Activated CD4-positive, alpha-beta T cell treated with anti-CD3 and anti-CD28 coated beads for 36 hours (primary cell): ENCODE data around the gene CPEB4. TPM values are rescaled to one million over a fixed set of nuclear protein-coding genes. Genes with fewer than 3 reads are reported as not detected.

Experiments
- ATAC-seq: fragments of 200-7000 bp; cut with Tn5 transposase; one replicate; pipeline ENCODE4 v1.10.0; 2021; ENCODE audit warnings: mild to moderate bottlenecking, moderate library complexity
- CTCF ChIA-PET: fragments of 350-600 bp; sonication (Branson Sonifier 250); formaldehyde crosslinking; loops from one replicate; lab custom pipeline; 2021; ENCODE audit warnings: antibody characterized with exemption; lab: Charles Lee
- POLR2A ChIA-PET: fragments of 350-600 bp; sonication (Branson Sonifier 250); formaldehyde crosslinking; loops from one replicate; lab custom pipeline; 2021; ENCODE audit warnings: antibody characterized with exemption, inconsistent platforms; lab: Charles Lee
- DNase-seq: peaks from one replicate; pipeline ENCODE4 v3.0.0-alpha.2; 2020
- H3K27ac Mint-ChIP-seq: one replicate; pipeline ENCODE4 v1.8.0; 2021; ENCODE audit warnings: mixed read lengths
- H3K27me3 Mint-ChIP-seq: one replicate; pipeline ENCODE4 v1.8.0; 2021; ENCODE audit warnings: mixed read lengths
- H3K36me3 Mint-ChIP-seq: one replicate; pipeline ENCODE4 v1.8.0; 2021; ENCODE audit warnings: low read depth, mixed read lengths
- H3K4me1 Mint-ChIP-seq: one replicate; pipeline ENCODE4 v1.8.0; 2021; ENCODE audit warnings: mixed read lengths
- H3K4me3 Mint-ChIP-seq: one replicate; pipeline ENCODE4 v1.8.0; 2021; ENCODE audit warnings: mild to moderate bottlenecking, moderate library complexity, mixed read lengths
- H3K9me3 Mint-ChIP-seq: one replicate; pipeline ENCODE4 v1.8.0; 2021; ENCODE audit warnings: low read depth, mixed read lengths
- intact Hi-C, 2 experiments: fragments of 100-400 bp; cut with DNase I in 1 of 2; cut with micrococcal nuclease in 1 of 2; formaldehyde crosslinking; loops; one replicate each; pipeline versions ENCODE4 v1.14.2 to v1.15.1; 2022 to 2024; cut with DNase I, micrococcal nuclease
- total RNA-seq, 2 experiments: library from RNA; stranded (reverse); gene quantifications; one replicate each; pipeline ENCODE4 v1.2.3, GENCODE V29; 2021

CPEB4 gene
- total RNA-seq, 2 experiments from 2014 or later: 5.6 to 8.3 TPM

- H3K4me1 Mint-ChIP-seq: peaks cover 66% of the 10 kb centered on the region
- DNase-seq (peak; percentile 32), ATAC-seq (no peak)
- no peaks in the 10 kb centered on the region for H3K36me3 Mint-ChIP-seq
- POLR2A ChIA-PET: interaction anchor here (0.8 to 1.4 kb wide), 3 partner anchors 30 to 273 kb away, joined by 4 to 8 read pairs (median 4); no protein-coding TSS in a partner anchor
- intact Hi-C loops: loop anchor here (1.0 to 10.0 kb wide), 8 partner anchors 30 to 1586 kb away; partner anchors contain the start of genes BOD1 (in 2 of the 2), BNIP1 (in 1 of the 2), CREBRF (in 1 of the 2) and DUSP1 (in 1 of the 2)
- H3K4me3 Mint-ChIP-seq: peak overlapping the region; percentile 96
- CTCF ChIA-PET: interaction anchor here (0.9 to 1.3 kb wide), 5 partner anchors 27 to 273 kb away, joined by 3 to 7 read pairs (median 3); no protein-coding TSS in a partner anchor
- H3K9me3 Mint-ChIP-seq: peaks cover 2% of the 10 kb centered on the region
- no peaks in the 10 kb centered on the region for H3K27me3 Mint-ChIP-seq
- peak overlapping the region; percentile 98 for H3K27ac Mint-ChIP-seq
Observed at GRCh38 chr5:173888473-173889131, 453 bp downstream of the CPEB4 start.

GRCh38 chr5:173890195-173890991 lies 2.2 kb downstream of the CPEB4 start:
- no peaks in the 10 kb centered on the region for H3K27me3 Mint-ChIP-seq
- H3K4me1 Mint-ChIP-seq: peaks cover 61% of the 10 kb centered on the region
- ATAC-seq (no peak), DNase-seq (peak; percentile 26)
- peak overlapping the region; percentile 96 for H3K4me3 Mint-ChIP-seq
- CTCF ChIA-PET: interaction anchor here (0.7 to 2.4 kb wide), 7 partner anchors 11 to 275 kb away, joined by 3 to 10 read pairs (median 4); no protein-coding TSS in a partner anchor
- POLR2A ChIA-PET: interaction anchor here (0.9 kb wide), 1 partner anchor 15 kb away, joined by 3 read pairs; no protein-coding TSS in a partner anchor
- no peaks in the 10 kb centered on the region for H3K36me3 Mint-ChIP-seq
- intact Hi-C loops: no loop called here
- H3K27ac Mint-ChIP-seq: peak overlapping the region; percentile 14
- H3K9me3 Mint-ChIP-seq: no peaks in the 10 kb centered on the region

DNA sequence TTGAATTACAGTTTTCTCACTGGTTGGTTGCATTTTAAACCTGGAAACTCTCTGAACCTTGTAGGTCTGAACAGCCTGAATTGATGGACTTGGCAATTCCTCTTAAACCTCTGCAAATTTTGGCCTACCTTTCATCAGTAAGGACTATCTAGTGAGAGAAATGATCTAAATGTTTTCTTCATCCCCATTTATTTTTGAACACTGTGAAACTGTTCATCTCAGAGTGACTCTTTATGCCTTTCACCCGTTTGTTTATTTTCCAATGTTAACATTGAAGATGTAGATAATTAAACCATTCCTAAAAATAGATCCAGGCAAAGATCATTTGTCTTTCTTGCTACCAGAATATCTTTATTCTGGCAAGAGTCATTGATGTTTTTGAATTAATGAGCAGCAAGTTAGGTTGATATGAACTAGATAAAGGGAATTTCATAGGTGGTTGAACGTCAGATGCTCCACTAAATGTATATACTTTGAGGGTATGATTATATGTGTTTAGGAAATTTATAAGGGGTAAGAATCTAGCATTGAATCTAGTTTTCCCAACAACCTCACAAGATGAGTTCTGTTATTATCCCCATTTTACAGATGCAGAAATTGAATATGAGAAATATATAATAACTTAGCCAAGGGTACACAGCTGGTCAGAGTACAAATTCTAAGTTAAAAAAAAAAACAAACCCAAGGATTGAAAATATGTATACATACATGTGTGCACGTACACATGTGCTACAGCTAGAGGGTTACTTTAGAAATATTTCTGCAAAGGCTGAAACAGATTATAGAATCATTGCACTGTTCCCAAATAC lies 3.4 kb downstream of the CPEB4 start:
- intact Hi-C loops: no loop called here
- peak overlapping the region; percentile 33 for H3K4me3 Mint-ChIP-seq
- POLR2A ChIA-PET: no interaction called here
- no peaks in the 10 kb centered on the region for H3K9me3 Mint-ChIP-seq
- ATAC-seq (no peak), DNase-seq (no peak)
- H3K27me3 Mint-ChIP-seq: no peaks in the 10 kb centered on the region
- H3K4me1 Mint-ChIP-seq: peaks cover 54% of the 10 kb centered on the region
- H3K27ac Mint-ChIP-seq: no peak overlapping the region
- H3K36me3 Mint-ChIP-seq: no peaks in the 10 kb centered on the region
- CTCF ChIA-PET: interaction anchor here (0.7 to 2.4 kb wide), 5 partner anchors 10 to 273 kb away, joined by 3 to 10 read pairs (median 4); no protein-coding TSS in a partner anchor

GRCh38 chr5:173893192-173893561 lies 5.0 kb downstream of the CPEB4 start:
- ChIA-PET POLR2A (no interaction called here), CTCF (interaction anchor here (1.2 to 1.4 kb wide), 2 partner anchors 14 to 275 kb away, joined by 5 to 8 read pairs; no protein-coding TSS in a partner anchor)
- ATAC-seq: no peak
- peaks cover 43% of the 10 kb centered on the region for H3K4me1 Mint-ChIP-seq
- no peaks in the 10 kb centered on the region for H3K27me3 Mint-ChIP-seq
- intact Hi-C loops: no loop called here
- H3K9me3 Mint-ChIP-seq: no peaks in the 10 kb centered on the region
- no peak for DNase-seq
- H3K27ac Mint-ChIP-seq: no peak overlapping the region
- H3K36me3 Mint-ChIP-seq: no peaks in the 10 kb centered on the region
- H3K4me3 Mint-ChIP-seq: no peak overlapping the region

GRCh38 chr5:173895401-173896165 lies 7.4 kb downstream of the CPEB4 start:
- DNase-seq (no peak), ATAC-seq (no peak)
- no peaks in the 10 kb centered on the region for H3K9me3 Mint-ChIP-seq
- H3K36me3 Mint-ChIP-seq: no peaks in the 10 kb centered on the region
- intact Hi-C loops: no loop called here
- no peak overlapping the region for H3K4me3 Mint-ChIP-seq
- H3K4me1 Mint-ChIP-seq: peaks cover 27% of the 10 kb centered on the region
- POLR2A ChIA-PET: no interaction called here
- no peak overlapping the region for H3K27ac Mint-ChIP-seq
- no peaks in the 10 kb centered on the region for H3K27me3 Mint-ChIP-seq
- CTCF ChIA-PET: interaction anchor here (1.1 to 1.5 kb wide), 3 partner anchors 13 to 20 kb away, joined by 3 to 4 read pairs (median 4); no protein-coding TSS in a partner anchor

DNA sequence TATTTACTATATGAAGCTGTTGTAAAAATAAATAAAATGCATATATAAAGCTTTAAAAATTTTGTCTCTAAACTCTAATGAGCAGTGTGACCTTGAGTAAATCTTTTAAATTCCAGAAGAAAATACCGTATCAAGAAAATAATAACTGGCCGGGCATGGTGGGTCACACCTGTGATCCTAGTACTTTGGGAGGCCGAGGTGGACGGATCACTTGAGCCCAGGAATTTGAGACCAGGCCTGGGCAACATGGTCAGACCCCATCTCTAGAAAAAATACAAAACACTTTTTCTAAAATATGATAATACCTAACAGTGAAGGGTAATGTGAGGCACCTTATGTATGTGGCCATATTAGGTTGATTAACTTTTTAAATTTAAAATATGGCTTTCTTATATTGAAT lies 8.5 kb downstream of the CPEB4 start:
- ATAC-seq (no peak), DNase-seq (no peak)
- Mint-ChIP-seq H3K4me3 (no peak overlapping the region), H3K4me1 (peaks cover 22% of the 10 kb centered on the region), H3K9me3 (no peaks in the 10 kb centered on the region), H3K27ac (no peak overlapping the region), H3K36me3 (no peaks in the 10 kb centered on the region), H3K27me3 (no peaks in the 10 kb centered on the region)
- ChIA-PET POLR2A (no interaction called here), CTCF (interaction anchor here (1.0 to 2.3 kb wide), 4 partner anchors 9 to 21 kb away, joined by 3 to 8 read pairs (median 4); no protein-coding TSS in a partner anchor)
- intact Hi-C loops: no loop called here

- Mint-ChIP-seq H3K27ac (no peak overlapping the region), H3K36me3 (no peaks in the 10 kb centered on the region), H3K4me1 (peaks cover 15% of the 10 kb centered on the region), H3K9me3 (no peaks in the 10 kb centered on the region), H3K4me3 (no peak overlapping the region), H3K27me3 (no peaks in the 10 kb centered on the region)
- DNase-seq: no peak
- intact Hi-C loops: no loop called here
- ChIA-PET CTCF (interaction anchor here (0.5 to 2.0 kb wide), 4 partner anchors 12 to 1440 kb away, joined by 3 to 9 read pairs (median 5); no protein-coding TSS in a partner anchor), POLR2A (interaction anchor here (0.7 kb wide), 1 partner anchor 426 kb away, joined by 3 read pairs; no protein-coding TSS in a partner anchor)
- no peak for ATAC-seq
Observed at GRCh38 chr5:173901705-173902104, 13.6 kb downstream of the CPEB4 start.

- ATAC-seq: no peak
- DNase-seq: no peak
- intact Hi-C loops: no loop called here
- Mint-ChIP-seq H3K36me3 (no peaks in the 10 kb centered on the region), H3K27me3 (no peaks in the 10 kb centered on the region), H3K9me3 (no peaks in the 10 kb centered on the region), H3K4me3 (no peak overlapping the region), H3K4me1 (peaks cover 15% of the 10 kb centered on the region), H3K27ac (no peak overlapping the region)
- CTCF ChIA-PET: interaction anchor here (0.6 to 2.0 kb wide), 3 partner anchors 12 to 71 kb away, joined by 3 to 9 read pairs (median 6); no protein-coding TSS in a partner anchor
- POLR2A ChIA-PET: no interaction called here
Observed at GRCh38 chr5:173902334-173902733, 14.2 kb downstream of the CPEB4 start.

- H3K27ac Mint-ChIP-seq: no peak overlapping the region
- H3K27me3 Mint-ChIP-seq: no peaks in the 10 kb centered on the region
Observed at GRCh38 chr5:173902743-173903142, 14.6 kb downstream of the CPEB4 start.

More at GRCh38 chr5:173902743-173903142, 14.6 kb downstream of the CPEB4 start:
- CTCF ChIA-PET: interaction anchor here (1.0 to 2.0 kb wide), 3 partner anchors 13 to 70 kb away, joined by 5 to 9 read pairs (median 6); no protein-coding TSS in a partner anchor
- intact Hi-C loops: no loop called here
- no peaks in the 10 kb centered on the region for H3K9me3 Mint-ChIP-seq
- no peaks in the 10 kb centered on the region for H3K36me3 Mint-ChIP-seq
- peaks cover 16% of the 10 kb centered on the region for H3K4me1 Mint-ChIP-seq
- POLR2A ChIA-PET: no interaction called here
- no peak for ATAC-seq
- no peak overlapping the region for H3K4me3 Mint-ChIP-seq
- no peak for DNase-seq
